Tibial nerve (tissue), 4 donors: ENCODE measurements around the gene BACH2.

Source experiments
- EP300 ChIP-seq, 2 donors: sonication (generic); formaldehyde crosslinking; IDR thresholded peaks; one replicate each; pipeline ENCODE4 v1.6.1; 2017; ENCODE audit warnings: antibody characterized with exemption in 2 of 2, mild to moderate bottlenecking in 1 of 2
- POLR2A ChIP-seq, 2 donors: fragments of 450-650 bp; IDR thresholded peaks; one replicate each; pipeline ENCODE4 v1.6.1; 2017; ENCODE audit warnings: antibody characterized with exemption in 2 of 2, mild to moderate bottlenecking in 2 of 2, moderate library complexity in 2 of 2
- TF ChIP-seq, protein P1 (sequence below), 5 experiments: fragments of 200-600 bp in 3 of 5; fragments of 450-650 bp in 2 of 5; sonication (generic) in 3 of 5; IDR thresholded peaks; one replicate each; pipeline ENCODE4 v1.5.1; 2016 to 2019; ENCODE audit warnings: antibody characterized with exemption in 5 of 5, mild to moderate bottlenecking in 3 of 5, moderate library complexity in 2 of 5

DNA sequence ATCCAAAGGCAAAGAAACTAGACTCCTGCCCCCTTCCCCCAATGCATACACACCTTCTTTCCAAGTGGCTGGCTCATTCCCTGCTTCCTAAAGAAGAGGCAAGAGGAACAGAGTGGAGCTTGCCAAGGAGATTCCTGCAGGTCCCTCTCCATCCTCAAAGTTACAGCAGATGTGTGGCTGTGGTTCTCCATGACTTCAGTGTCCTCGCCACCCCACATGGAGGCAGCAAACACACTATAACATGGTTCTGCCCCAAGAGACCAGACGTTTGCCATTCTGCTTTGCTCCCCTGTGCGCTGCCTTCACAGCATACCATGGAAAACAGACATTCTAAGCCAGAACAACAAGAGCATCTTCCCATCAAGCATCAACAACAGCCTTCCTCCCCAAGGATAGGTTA is 84.4 kb downstream of the BACH2 start:
- TF ChIP-seq EP300 (IDR thresholded peaks at IDR 0.05), result no peak
- no peak for TF ChIP-seq POLR2A (IDR thresholded peaks at IDR 0.05)
- TF ChIP-seq, protein P1, sequence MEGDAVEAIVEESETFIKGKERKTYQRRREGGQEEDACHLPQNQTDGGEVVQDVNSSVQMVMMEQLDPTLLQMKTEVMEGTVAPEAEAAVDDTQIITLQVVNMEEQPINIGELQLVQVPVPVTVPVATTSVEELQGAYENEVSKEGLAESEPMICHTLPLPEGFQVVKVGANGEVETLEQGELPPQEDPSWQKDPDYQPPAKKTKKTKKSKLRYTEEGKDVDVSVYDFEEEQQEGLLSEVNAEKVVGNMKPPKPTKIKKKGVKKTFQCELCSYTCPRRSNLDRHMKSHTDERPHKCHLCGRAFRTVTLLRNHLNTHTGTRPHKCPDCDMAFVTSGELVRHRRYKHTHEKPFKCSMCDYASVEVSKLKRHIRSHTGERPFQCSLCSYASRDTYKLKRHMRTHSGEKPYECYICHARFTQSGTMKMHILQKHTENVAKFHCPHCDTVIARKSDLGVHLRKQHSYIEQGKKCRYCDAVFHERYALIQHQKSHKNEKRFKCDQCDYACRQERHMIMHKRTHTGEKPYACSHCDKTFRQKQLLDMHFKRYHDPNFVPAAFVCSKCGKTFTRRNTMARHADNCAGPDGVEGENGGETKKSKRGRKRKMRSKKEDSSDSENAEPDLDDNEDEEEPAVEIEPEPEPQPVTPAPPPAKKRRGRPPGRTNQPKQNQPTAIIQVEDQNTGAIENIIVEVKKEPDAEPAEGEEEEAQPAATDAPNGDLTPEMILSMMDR (IDR thresholded peaks at IDR 0.05), result no peak
